NCI-H69 (cell line): ENCODE data around the gene MYH7B.
A peak's percentile ranks its signal among the peaks of the same experiment; 100 is the strongest.

Source experiments
- DNase-seq: peaks from one replicate; lab custom pipeline; 2025; lab: John Stamatoyannopoulos, UW

The MYH7B gene

DNA sequence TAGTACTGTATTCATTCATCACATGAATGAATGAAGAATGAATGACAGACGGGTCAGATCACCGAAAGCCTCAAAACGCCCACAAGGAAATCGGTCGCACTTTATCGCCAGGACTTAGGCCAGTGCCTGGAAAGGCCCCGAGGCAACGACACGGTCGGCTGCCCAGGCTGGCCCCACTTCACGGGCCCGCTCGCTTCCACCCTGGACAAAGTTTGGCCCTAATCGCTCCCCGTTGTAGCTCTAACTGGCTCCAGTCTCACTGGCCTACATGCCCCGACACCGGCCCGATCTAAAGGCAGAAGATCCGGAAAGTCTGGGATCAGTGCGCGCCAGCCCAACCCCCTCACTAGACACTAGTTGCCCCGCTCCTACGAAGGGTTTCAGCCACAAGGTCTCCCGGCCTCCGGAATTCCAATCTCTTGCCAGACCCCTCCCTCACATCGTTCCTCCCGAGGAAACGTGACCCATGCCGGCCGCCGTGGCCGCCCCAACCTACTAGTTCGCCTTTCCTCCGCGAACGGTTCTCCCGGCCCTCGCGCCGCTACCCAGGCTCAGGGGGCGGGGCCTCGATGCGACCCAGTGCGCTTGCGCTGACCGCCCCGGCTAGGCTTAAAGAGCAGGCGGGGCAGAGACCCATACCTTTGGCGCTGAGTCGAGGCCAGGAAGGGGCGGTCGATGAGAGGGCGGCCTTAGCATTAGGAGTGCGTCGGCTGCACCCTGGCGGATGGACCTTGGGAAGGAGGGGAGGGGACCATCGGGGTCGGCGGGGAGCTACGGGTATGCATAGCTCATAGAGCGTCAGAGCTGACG lies at the start of gene MYH7B, which contains the start of gene GSS:
MYH7B (plus strand) TSS at position 638 of the 810 bp plus-strand sequence. CDS start 22,138 bp downstream, outside the sequence.
GSS (minus strand) TSS at position 576 of the 810 bp plus-strand sequence. CDS start 3,954 bp downstream, outside the sequence.
- DNase-seq, result peak; percentile 99

DNA sequence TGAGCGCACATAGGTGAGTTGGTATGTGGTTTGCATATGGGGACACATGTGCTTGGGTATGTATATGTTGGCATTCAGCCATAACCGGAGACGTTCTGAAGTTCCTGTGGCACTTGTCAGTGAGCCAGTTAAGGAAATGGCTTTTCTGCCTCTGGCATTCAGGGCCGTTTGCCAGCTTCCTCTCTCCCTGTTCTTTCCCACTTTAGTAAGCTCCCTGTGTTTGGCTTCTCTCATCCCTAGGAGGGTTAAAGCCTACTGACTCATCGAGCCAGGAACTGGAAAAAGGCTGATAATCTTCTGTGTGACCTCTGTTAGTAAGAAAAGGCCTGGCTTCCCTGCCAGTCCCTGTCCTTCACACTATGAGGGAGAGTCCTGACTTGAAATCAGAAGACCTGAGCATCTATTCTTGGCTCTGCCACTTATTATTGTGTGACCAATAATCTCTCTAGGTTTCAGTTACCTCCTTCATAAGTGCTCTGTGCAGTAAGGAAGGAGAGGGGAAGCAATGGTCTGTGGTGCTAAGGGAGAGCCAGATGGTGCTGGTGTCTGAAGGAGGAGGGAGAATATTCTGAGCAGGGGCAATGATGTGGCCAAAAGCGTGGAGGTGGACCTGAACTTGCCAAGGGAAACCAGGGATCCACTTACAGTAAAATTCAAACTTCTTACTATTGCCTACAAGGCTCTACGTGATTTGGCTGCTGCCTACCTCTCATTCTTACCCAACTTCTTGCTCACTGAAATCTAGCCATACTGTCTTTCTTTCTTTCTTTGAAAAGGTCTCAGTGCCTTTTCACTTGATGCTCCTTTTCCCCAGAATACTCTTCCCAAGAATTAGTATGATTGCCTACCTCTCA lies 47.8 kb upstream of the MYH7B start:
- DNase-seq, result peak; percentile 95

DNA sequence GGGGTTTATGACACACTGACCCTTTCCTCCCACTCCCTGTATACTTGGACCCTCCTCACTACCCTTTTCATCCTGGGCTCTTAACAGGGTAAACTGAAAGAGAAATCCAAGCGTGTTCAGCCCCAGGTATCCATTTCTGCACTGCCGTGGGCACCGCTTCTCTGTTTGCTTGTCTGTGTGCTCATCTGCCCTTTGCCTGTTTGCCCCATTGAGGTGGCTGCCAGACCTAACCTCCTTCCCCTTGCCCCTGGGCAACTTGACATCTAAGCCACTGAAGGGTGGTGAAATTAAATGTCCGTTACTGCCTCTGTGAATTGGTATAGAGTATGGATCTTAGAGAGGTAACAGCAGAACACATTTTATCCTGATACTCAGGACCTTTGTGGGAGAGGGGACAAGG lies 40.5 kb upstream of the MYH7B start:
- DNase-seq, result no peak

DNA sequence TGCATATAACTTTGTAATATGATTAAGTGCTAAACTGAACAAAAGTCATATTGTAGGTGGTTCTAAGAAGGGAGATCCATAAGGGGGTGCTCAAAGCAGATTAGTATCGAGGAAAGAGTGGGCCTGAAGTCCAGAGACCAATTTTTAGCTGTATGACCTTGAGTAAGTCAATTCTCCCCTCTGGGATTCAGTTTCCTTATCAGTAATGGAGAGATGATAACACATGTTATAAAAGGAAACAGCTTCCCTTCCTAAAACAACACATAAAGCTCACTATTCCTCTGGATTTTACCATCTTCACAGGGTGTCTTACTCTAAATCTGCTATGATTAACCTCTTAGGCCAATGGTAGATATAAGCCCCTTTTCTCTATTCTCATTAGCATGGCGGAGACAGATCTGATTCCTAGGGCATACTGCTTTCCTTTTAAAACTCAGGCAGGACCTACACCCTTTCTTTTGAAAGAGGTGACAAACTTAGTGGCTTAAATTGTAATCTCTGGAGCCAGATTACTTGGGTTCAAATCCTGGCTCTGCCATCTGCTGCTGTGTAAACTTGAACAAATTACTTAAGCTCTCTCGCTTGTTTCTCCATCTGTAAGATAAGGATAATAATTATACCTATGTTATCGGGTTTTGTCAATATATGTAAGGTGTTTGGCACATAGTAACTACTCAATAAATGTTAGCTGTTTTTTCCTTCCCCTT lies 39.8 kb upstream of the MYH7B start:
- no peak for DNase-seq

DNA sequence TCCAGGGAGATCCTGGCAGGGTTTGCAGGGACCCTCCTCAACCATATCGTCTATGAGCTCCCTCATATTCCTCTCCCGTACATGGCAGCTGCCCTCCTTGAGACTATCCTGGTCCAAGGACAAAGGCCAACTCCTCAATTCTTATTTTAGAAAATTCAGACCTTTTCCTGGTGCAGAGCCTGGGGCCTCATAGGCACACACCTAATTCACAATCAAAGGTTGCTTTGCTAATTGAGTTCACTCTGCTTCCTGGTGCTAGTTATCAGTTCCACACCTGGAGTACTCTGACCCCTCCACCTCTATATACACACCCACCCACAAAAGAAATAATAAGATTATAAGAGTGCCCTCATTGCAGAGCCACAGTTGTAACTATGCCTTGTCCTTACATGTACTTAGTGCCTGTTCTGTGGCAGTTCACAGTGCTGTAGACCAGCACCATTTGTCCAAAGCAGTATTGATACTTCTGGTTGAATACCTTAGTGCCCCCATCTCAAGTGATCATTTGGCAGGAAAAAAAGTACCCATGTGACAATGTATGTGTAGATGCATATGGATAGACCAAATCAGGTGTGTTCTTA lies 38.8 kb upstream of the MYH7B start:
- peak; percentile 22 for DNase-seq

DNA sequence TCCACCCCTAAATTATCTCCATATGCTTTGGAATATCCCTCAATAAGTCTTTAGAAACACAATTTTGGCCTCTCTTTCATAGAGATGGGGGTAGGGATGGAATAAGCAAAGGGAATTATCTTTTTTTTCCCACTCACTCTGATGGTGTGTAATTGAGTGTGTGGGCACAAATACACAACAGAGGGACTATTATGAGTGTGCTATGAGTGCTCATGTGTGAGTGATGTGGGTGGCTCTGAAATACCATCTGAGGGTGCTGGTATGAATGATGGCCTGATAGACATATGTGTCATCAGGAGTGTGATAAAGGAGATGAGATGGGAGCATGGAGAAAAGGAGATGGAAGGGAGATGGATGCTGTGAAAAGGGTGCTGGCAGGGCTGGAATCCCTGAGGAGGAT lies 35.6 kb upstream of the MYH7B start:
- DNase-seq, result no peak

DNA sequence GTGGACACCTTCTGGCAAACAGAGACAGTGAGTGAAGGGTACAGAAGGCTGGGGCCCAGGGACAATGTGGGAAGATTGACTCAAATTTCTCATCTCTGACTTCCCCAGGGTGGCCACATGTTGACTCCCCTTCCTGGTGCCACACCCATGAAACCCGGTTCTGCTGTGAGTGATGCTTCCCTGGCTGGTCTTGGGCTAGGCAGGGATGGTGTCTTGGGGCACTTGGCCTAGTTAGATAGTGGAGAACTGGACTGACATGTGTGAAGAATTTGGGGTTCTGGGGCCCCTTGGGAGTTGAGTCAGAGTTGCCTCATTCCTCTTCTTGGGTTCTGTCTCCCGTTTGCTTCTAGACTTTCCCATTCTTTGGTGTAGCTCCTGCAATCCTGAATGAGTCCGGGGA lies 34.2 kb upstream of the MYH7B start:
- DNase-seq, result no peak

DNA sequence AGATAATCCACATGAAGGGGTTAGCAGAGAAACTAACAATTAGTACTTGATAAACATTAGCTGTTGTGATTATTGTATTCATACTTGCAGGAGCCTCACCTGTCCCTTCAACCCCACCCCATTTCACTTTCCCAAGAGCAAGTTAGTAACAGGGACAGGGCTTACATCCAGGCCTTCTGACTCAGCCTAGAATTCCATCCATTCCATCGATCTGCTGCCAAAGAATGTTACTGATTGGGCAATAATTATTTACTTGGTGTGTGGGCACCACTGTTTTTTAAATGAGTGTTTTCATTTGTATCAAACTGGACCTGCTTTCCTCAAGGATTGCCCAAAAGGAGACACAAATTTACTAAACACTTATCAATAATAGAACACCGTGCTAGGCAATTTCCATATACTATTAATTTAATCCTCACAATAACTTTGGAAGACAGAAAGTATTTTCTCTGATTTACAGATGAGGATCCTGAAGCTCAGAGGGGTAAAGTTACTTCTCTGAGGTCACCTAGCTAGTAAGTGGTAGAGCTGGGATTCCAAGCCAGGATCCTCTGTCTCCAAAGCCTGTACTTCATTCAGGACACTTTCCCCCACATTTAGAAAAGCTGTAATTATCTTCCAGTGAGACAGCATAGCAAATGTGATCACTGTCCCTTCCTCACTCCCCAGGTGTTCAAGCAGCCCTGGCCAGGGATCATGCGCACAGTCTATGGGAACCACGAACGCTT lies 32.9 kb upstream of the MYH7B start:
- no peak for DNase-seq

DNA sequence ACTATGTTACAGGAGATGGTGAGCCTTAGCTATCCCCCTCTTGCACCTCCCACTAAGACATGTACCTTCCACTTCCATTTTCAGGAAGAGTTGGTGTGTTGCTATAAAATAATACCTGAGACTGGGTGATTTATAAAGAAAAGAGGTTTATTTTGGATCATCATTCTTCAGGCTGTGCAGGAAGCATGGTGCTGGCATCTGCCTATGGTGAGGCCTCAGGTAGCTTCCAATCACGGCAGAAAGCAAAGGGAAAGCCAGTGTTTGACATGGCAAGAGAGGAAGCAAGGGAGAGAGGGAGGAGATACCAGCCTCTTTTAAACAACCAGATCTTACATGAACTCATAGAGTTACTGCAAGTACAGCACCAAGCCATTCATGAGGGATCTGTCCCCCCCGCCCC lies 32.3 kb upstream of the MYH7B start:
- no peak for DNase-seq

DNA sequence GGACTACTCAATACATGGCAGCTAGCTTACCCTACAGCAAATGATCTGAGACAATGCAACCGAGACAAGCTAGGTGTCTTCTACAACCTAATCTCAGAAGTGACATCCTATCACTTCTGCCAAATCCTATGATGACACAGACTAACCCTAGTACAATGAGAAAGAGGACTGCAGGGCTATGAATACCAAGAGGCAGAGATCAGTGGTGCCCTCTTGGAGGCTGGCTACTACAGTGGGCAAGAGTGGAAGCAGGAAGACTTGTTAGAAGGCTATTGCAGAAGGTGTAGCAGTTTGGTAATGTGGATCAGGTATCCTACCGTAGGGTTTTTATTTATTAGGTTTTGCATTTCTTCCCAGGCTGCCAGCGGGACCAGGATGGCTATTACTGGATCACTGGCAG lies 30.3 kb upstream of the MYH7B start:
- DNase-seq, result no peak

DNA sequence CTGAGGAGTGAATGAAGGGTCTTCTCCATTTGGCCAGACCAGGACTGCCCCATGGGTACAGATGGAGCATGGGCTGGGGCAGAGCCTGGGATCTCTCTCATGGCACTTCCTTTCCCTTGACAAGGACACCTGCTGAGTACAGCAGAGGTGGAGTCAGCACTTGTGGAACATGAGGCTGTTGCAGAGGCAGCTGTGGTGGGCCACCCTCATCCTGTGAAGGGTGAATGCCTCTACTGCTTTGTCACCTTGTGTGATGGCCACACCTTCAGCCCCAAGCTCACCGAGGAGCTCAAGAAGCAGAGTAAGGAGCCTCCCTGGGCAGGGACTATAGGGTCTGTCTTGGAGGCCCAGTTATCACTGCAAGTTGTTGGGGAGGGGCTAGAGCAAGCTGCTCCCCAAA lies 29.7 kb upstream of the MYH7B start:
- no peak for DNase-seq

DNA sequence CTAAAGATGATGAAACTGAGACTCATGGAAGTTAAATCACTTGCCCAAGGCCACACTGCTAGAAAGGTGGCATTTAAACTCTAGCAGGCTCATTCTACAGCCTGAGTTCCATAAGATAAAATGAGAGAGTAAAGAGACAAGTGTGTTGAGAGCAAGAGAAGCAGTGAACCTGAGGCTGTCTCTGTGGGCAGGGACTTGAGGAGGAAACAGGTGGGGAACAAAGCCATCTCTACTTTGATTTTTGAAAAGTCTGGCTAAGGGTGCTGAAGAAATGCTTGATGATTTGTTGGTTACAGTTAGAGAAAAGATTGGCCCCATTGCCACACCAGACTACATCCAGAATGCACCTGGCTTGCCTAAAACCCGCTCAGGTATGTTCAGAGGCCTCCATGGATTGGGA lies 29.1 kb upstream of the MYH7B start:
- DNase-seq, result no peak

DNA sequence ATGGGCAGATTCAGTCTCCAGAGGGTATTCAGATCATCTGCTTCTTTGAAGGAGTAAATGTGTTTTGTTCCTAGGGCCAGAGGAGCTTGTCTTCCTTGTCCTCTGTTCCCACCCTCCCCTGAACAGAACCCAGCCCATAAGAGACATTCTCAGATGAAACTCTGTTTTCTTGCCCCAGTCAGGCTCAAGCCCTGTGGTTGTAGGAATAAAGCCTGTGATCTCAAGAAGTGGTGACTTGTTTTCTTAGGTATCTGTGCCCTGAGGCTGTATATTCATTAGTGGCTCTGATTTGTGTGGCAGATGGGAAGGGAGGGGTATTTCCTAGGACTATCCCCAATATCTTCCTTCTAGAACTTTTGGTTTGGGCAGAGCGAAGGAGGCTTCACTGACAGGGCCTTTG lies 27.9 kb upstream of the MYH7B start:
- DNase-seq, result peak; percentile 25

DNA sequence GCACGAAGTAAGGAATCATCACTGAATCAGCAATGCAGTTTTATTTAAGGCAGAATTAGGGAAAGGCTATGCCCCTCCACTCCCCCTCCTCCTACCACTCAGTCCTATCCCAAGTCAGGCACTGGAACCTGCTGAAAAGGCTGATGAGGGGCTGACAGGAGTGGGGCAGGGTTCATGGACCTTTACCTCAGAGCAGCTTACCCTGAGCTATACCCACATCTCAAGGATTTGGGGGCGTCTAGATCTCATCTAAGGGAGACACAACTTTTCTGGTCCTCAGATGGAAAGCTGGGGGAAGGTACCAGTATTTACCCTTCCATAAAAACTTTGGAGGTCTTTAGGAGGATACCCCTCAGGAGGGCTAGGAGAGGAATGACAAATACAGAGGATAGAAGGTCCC lies 27.3 kb upstream of the MYH7B start:
- no peak for DNase-seq

DNA sequence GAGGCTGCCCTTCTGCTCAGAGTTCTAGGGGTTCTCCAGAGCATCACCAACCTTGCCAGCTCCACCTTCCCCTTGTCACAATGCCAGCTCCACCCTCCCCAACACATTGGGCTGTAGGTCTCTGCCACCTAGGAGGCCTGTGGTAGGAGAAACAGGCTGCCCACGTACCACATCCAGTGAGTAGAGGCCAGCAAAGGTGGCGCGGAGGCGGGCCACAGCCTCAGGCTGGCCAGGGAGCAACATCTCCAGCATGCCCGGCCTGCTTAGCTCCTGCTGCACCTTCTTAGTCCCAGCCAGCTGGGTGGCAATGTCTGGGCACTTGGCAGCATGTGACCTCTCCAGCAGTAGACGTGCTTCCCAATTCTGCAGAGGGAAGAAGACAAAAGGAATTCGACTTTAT lies 23.9 kb upstream of the MYH7B start:
- no peak for DNase-seq

DNA sequence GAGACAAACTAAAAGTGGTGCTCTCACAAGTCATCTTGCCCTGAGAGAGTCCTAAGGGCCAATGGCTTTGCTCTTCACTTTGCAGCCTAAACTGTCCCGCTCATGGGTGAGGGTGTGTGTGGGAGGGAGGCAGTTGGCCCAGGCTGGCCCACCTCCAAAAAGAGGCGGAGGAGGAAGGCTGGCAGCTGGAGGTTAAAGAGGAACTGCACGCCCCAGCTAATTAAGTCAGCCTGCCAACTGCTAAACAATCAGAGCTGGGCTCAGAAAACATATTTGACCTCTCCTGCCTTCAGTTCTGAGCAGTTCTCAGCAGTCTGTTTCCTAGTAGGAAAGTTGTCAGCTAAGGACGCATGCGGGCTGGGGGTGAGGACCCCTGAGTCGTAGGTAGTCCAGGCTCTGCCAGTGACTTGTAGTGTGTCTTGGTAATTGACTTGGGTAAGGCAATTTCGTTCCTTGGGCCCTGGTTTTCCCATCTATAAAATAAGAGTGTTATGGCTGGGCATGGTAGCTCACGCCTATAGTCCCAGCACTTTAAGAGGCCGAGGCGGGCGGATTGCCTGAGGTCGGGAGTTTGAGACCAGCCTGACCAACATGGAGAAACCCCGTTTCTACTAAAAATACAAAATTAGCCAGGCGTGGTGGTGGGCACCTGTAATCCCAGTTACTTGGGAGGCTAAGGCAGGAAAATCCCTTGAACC lies 17.1 kb upstream of the MYH7B start:
- peak; percentile 92 for DNase-seq

DNA sequence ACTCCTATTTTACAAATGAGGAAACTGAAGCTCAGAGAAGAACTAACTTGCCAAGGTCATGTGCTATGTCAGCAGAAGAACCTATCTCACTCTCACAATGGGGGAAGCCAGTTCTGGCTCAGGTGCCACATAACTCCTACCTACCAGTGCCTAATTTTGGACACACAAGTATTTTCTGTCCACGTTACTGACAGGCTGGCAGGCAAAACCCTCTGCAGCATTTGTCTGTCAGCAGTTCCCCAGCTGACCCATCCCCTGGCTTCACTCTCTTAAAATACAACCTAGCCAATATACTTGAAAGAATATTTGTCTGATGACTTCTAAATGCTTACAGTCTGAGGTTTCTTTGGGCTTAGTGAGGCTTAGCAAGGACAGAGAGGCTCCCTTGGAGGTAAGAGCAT lies 15.6 kb upstream of the MYH7B start:
- DNase-seq, result no peak

DNA sequence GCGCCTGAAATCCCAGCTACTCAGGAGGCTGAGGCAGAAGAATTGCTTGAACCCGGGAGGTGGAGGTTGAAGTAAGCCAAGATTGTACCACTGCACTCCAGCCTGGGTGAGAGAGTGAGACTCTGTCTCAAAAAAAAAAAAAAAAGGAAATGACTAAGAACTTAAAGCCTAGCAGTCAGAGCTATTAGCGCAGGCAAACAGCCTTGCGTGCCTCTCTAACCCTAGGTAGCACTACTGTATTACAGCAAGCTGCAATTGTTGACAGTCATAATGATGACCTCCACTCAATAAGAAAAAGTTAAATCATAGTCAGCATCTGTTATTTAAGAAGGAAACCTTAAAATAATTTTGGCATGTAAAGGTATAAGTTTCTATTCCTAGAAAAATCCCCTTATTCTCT lies 14.4 kb upstream of the MYH7B start:
- no peak for DNase-seq

DNA sequence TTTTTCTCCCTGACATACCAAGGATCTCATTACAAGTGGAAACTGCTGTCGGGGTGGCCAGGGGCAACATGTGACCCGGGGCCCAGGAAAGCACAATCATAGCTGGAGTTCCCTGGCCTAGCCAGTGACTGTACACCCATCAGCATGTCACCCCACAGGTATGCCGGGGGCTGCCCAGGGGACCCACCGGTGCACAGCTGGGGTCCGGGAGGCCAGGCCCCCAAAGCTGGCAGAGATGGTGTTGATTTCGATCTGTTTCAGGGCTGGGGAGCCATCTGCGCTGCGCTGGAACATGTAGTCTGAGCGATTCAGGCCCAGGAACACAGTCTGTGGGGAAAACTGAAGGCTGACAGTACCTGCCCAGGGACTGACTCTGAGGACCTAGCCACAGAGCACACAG lies 13.4 kb upstream of the MYH7B start:
- no peak for DNase-seq

DNA sequence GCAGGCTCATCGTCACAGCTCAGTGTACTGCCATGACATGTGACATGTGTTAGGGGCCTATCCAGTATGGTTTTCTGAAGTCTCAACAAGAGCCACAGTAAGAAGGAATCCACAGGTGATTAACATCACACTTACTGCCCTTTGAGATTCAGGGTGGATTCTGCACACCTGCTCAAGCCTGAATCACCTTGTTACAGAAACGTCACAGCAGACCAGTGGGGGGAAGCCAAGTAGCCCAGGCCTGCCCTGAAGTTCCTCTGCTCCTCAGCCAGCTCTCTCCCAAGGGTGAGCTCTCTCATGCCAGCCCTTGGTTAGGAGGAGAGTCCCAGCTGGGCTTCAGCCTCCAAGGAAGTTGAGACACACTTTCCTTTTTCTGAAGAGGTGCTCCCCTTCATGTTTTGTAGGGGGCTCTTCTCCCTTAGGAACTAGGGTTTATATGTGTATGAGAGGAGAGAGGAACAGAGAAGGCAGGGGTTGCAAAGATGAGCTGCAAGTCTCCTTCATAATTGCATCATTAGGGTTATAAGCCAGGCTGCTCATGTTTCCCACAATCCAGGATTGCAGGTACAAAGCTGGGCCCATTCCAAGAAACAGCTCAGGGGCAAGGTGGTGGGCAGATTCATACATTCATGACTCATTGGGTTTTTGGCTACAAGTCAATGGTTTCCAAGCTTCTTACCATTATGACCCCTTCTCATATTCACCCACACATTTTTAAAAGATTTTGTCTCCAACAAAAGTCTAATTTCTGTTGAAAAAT lies 11.7 kb upstream of the MYH7B start:
- DNase-seq, result peak; percentile 50
